SK-N-SH treated with all-trans-retinoic acid at 6 μM for 48 hours (cell line): Measurements from ENCODE around the gene OR5K2.

Experiments used
- CSRNP3 ChIP-seq: fragments of 250-450 bp; sonication (Bioruptor Pico); IDR thresholded peaks from 2 replicates; pipeline ENCODE4 v1.5.1; 2021; ENCODE audit warnings: mild to moderate bottlenecking, moderate library complexity
- ZFP3 ChIP-seq: fragments of 250-450 bp; sonication (Bioruptor Pico); IDR thresholded peaks from 2 replicates; pipeline ENCODE4 v1.5.0; 2020; ENCODE audit warnings: mild to moderate bottlenecking, moderate library complexity
- ZFP30 ChIP-seq: fragments of 450-650 bp; formaldehyde crosslinking; IDR thresholded peaks from 2 replicates; pipeline ENCODE4 v1.5.0; 2022; ENCODE audit warnings: mild to moderate bottlenecking, moderate library complexity

DNA sequence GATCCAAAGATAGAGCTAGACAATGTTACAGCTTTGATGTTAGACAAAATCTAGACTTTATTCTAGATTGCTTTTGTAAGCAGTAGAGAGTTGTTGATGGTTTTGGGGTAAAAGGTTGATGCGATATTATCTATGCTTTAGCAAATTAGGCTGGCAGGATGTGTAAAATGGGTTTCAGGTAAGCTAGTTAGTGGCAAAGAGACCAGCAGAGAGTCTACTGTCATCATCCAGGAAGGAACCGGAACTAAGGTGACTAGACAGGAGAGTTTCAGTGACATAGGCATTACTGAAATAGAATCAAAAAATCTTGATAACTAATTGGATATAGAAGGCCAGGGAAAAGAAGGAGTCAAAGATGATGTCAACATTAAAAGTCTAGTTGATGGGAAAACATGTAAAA, 11.1 kb downstream of the OR5K2 start:
- TF ChIP-seq ZFP3 (CRISPR knock-in tag) (no peak), CSRNP3 (CRISPR knock-in tag) (no peak), ZFP30 (no peak)
